Breast epithelium (tissue), 4 donors: ENCODE data around the gene CNN2. TPM values are rescaled to one million over a fixed set of nuclear protein-coding genes. Genes with fewer than 3 reads are reported as not detected.

Experiments used
- DNase-seq, 2 donors: peaks; one replicate each; pipeline ENCODE4 v3.0.0-alpha.2; 2019; ENCODE audit warnings: low spot score in 2 of 2
- H3K27ac ChIP-seq, 2 donors: fragments of 200-600 bp; sonication (generic) in 1 of 2; one replicate each; pipeline ENCODE4 v1.5.1; 2016 to 2019; ENCODE audit warnings: mild to moderate bottlenecking in 1 of 2
- H3K27me3 ChIP-seq, 2 donors: fragments of 200-600 bp; sonication (generic) in 1 of 2; one replicate each; pipeline versions ENCODE4 v1.5.1 to v1.6.0; 2017 to 2019; ENCODE audit warnings: control low read depth in 1 of 2, mild to moderate bottlenecking in 1 of 2
- H3K36me3 ChIP-seq: fragments of 200-600 bp; one replicate; pipeline ENCODE4 v1.5.1; 2019
- H3K4me1 ChIP-seq, 2 donors: fragments of 200-600 bp; sonication (generic); one replicate each; pipeline ENCODE4 v1.5.1; 2016 to 2019; ENCODE audit warnings: control low read depth in 1 of 2
- H3K4me3 ChIP-seq, 3 donors: fragments of 200-600 bp; sonication (generic); 1 replicate in 2 of 3; 2 replicates in 1 of 3; pipeline ENCODE4 v1.5.1; 2016 to 2019; ENCODE audit warnings: mild to moderate bottlenecking in 3 of 3, moderate library complexity in 2 of 3
- H3K9me3 ChIP-seq, 2 donors: fragments of 200-600 bp; sonication (generic) in 1 of 2; one replicate each; pipeline ENCODE4 v1.5.1; 2016 to 2019; ENCODE audit warnings: control low read depth in 1 of 2
- POLR2A ChIP-seq: fragments of 450-650 bp; IDR thresholded peaks from one replicate; pipeline ENCODE4 v1.6.1; 2016; ENCODE audit warnings: antibody characterized with exemption, mild to moderate bottlenecking, moderate library complexity
- POLR2AphosphoS5 ChIP-seq, 3 donors: sonication (generic); formaldehyde crosslinking; IDR thresholded peaks; one replicate each; pipeline ENCODE4 v1.6.1; 2017; ENCODE audit warnings: antibody characterized with exemption in 3 of 3
- intact Hi-C: fragments of 100-400 bp; cut with DNase I; formaldehyde crosslinking; loops from one replicate; pipeline ENCODE4 v1.15.1; 2023; ENCODE audit warnings: low total_unique reads
- total RNA-seq, 3 donors: library from RNA; depleted of rRNA; stranded (reverse); fragments of >200 nt; gene quantifications; one replicate each; pipeline ENCODE4 v1.1.0, GENCODE V29; 2016
- TF ChIP-seq, protein P1 (sequence below), 3 donors: fragments of 450-650 bp; IDR thresholded peaks; one replicate each; pipeline ENCODE4 v1.5.1; 2016 to 2017; ENCODE audit warnings: antibody characterized with exemption in 3 of 3, mild to moderate bottlenecking in 3 of 3, moderate library complexity in 3 of 3

The CNN2 gene
- total RNA-seq, 3 donors from 2014 or later, result 70.4 to 74.1 (median 70.7) TPM

DNA sequence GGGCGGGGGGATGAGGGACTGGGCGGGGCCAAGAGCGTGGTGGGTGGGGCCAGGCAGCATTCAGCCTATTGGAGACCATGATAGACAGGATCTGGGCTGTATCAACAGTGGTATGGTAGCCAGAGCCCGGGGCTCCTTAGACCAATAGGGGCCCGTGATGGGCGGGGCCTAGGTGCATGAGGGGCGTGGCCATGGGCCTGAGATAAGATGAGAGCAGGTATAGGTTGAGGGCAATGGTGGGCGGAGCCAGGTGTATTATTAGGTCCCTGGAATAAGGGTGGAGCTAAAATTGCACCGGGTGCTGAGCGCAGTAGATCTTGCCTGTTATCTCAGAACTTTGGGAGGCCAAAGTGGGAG, 18.8 kb downstream of the CNN2 start:
- Histone ChIP-seq H3K9me3 (no peaks in the 10 kb centered on the region), H3K4me3 (no peak overlapping the region), H3K36me3 (no peaks in the 10 kb centered on the region), H3K27ac (no peak overlapping the region), H3K4me1 (peaks cover 0 to 6% of the 10 kb centered on the region in 2 donors), H3K27me3 (no peaks in the 10 kb centered on the region)
- TF ChIP-seq POLR2A (no peak), POLR2AphosphoS5 (IDR thresholded peaks at IDR 0.05) (no peak)
- TF ChIP-seq, protein P1, sequence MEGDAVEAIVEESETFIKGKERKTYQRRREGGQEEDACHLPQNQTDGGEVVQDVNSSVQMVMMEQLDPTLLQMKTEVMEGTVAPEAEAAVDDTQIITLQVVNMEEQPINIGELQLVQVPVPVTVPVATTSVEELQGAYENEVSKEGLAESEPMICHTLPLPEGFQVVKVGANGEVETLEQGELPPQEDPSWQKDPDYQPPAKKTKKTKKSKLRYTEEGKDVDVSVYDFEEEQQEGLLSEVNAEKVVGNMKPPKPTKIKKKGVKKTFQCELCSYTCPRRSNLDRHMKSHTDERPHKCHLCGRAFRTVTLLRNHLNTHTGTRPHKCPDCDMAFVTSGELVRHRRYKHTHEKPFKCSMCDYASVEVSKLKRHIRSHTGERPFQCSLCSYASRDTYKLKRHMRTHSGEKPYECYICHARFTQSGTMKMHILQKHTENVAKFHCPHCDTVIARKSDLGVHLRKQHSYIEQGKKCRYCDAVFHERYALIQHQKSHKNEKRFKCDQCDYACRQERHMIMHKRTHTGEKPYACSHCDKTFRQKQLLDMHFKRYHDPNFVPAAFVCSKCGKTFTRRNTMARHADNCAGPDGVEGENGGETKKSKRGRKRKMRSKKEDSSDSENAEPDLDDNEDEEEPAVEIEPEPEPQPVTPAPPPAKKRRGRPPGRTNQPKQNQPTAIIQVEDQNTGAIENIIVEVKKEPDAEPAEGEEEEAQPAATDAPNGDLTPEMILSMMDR (IDR thresholded peaks at IDR 0.05), result no peak
- no peak for DNase-seq
- intact Hi-C loops, result no loop called here

DNA sequence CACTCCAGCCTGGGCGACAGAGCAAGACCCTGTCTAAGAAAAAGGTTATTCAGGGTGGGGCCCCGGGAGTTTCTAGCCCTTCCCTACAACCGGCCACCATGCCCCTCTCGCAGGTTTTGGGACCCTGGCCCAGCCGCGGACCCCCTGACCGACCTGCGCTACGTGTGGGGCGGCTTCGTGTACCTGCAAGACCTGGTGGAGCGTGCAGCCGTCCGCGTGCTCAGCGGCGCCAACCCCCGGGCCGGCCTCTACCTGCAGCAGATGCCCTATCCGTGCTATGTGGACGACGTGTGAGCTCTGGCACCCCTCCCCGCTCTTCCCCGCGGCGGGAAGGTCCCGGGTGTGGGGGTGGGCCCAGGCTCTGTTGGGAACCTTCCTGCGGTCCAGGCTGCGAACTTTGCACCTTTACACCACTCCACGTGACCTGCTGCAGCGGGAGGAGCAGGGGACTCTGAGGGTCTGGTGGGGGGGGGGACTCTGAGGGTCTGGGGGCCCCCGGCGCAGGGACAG, 19.8 kb downstream of the CNN2 start:
- Histone ChIP-seq H3K4me1 (peaks cover 0 to 6% of the 10 kb centered on the region in 2 donors), H3K27ac (no peak overlapping the region), H3K4me3 (no peak overlapping the region), H3K36me3 (no peaks in the 10 kb centered on the region), H3K27me3 (no peaks in the 10 kb centered on the region), H3K9me3 (no peaks in the 10 kb centered on the region)
- TF ChIP-seq, protein P1 (IDR thresholded peaks at IDR 0.05), result no peak
- TF ChIP-seq POLR2A (no peak), POLR2AphosphoS5 (IDR thresholded peaks at IDR 0.05) (no peak)
- intact Hi-C loops, result no loop called here
- no peak for DNase-seq

DNA sequence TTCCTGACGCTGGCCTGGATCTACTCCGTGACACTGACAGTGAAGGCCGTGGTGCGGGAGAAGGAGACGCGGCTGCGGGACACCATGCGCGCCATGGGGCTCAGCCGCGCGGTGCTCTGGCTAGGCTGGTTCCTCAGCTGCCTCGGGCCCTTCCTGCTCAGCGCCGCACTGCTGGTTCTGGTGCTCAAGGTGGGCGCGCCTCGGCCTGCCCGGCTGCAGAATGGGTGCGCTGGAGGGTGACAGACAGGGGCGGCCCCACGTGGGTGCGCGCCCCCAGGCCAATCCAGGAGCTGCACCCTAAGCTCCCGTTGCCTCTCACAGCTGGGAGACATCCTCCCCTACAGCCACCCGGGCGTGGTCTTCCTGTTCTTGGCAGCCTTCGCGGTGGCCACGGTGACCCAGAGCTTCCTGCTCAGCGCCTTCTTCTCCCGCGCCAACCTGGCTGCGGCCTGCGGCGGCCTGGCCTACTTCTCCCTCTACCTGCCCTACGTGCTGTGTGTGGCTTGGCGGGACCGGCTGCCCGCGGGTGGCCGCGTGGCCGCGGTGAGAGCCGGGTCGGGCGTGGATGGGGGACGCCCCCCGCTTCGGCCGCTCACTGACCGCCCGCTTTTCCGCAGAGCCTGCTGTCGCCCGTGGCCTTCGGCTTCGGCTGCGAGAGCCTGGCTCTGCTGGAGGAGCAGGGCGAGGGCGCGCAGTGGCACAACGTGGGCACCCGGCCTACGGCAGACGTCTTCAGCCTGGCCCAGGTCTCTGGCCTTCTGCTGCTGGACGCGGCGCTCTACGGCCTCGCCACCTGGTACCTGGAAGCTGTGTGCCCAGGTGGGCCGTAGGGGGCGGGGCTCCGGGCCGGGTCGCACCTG, 20.7 kb downstream of the CNN2 start:
- TF ChIP-seq, protein P1 (IDR thresholded peaks at IDR 0.05), result no peak
- TF ChIP-seq POLR2A (no peak), POLR2AphosphoS5 (IDR thresholded peaks at IDR 0.05) (no peak)
- intact Hi-C loops, result no loop called here
- Histone ChIP-seq H3K4me1 (no peaks in the 10 kb centered on the region), H3K27ac (no peak overlapping the region), H3K36me3 (no peaks in the 10 kb centered on the region), H3K9me3 (no peaks in the 10 kb centered on the region), H3K4me3 (no peak overlapping the region), H3K27me3 (no peaks in the 10 kb centered on the region)
- no peak for DNase-seq

DNA sequence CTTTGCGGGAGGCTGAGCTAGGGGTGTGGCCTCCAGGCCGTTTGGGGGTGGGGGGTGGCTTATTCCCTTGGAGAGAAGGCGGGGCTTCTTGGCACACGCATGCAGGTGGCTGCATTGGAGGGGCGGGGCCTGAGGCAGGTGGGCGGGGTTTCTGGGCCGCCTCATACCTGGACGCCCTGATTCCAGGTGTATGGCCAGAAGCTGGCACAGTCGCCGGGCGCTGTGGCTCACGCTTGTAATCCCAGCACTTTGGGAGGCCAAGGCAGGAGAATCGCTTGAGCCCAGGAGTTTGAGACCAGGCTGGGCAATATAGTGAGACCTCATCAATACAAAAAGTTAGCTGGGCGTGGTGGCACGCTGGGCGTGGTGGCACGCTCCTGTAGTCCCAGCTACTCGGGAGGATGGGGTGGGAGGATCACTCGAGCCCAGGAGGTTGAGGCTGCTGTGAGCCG, 21.3 kb downstream of the CNN2 start:
- no peak overlapping the region for H3K4me3 ChIP-seq
- DNase-seq, result no peak
- no peaks in the 10 kb centered on the region for H3K36me3 ChIP-seq
- no peaks in the 10 kb centered on the region for H3K4me1 ChIP-seq
- H3K9me3 ChIP-seq, result no peaks in the 10 kb centered on the region
- no peak for TF ChIP-seq POLR2AphosphoS5 (IDR thresholded peaks at IDR 0.05)
- TF ChIP-seq POLR2A, result no peak
- TF ChIP-seq, protein P1 (IDR thresholded peaks at IDR 0.05), result no peak
- intact Hi-C loops, result no loop called here
- no peaks in the 10 kb centered on the region for H3K27me3 ChIP-seq
- no peak overlapping the region for H3K27ac ChIP-seq

DNA sequence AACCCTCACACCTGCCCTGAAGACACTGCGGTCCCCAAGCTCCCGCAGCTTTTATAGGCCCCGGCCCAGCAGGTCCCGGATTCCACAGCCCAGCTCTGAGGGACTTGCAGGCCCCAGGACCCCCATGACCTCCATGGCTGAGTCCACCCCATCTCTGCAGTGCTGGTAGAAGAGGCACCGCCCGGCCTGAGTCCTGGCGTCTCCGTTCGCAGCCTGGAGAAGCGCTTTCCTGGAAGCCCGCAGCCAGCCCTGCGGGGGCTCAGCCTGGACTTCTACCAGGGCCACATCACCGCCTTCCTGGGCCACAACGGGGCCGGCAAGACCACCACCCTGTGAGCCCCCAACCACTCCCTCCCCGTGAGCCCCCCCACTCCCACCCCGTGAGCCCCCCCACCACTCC, 22.7 kb downstream of the CNN2 start:
- no peak for DNase-seq
- no peaks in the 10 kb centered on the region for H3K9me3 ChIP-seq
- H3K27me3 ChIP-seq, result no peaks in the 10 kb centered on the region
- intact Hi-C loops, result no loop called here
- no peak overlapping the region for H3K4me3 ChIP-seq
- no peaks in the 10 kb centered on the region for H3K4me1 ChIP-seq
- TF ChIP-seq POLR2A (no peak), POLR2AphosphoS5 (IDR thresholded peaks at IDR 0.05) (no peak)
- TF ChIP-seq, protein P1 (IDR thresholded peaks at IDR 0.05), result no peak
- H3K36me3 ChIP-seq, result no peaks in the 10 kb centered on the region
- no peak overlapping the region for H3K27ac ChIP-seq
